SU-DHL-6 (cell line): ENCODE measurements around the gene PAIP2B.

Experiments used
- H2AFZ ChIP-seq: fragments of 200-600 bp; sonication (generic); 2 replicates; pipeline ENCODE4 v1.6.1; 2014; ENCODE audit warnings: low read depth, mild to moderate bottlenecking, moderate library complexity, mixed read lengths, antibody characterized with exemption, low read length; ENCODE audit not compliant: severe bottlenecking
- H3F3A ChIP-seq: fragments of 200-600 bp; shearing (Covaris generic); 2 replicates; pipeline ENCODE4 v1.6.0; 2016; ENCODE audit warnings: antibody characterized with exemption, mild to moderate bottlenecking; ENCODE audit not compliant: insufficient read depth
- H3K27ac ChIP-seq: fragments of 200-600 bp; sonication (generic); 2 replicates; pipeline ENCODE4 v1.5.1; 2016; ENCODE audit warnings: low read depth, mild to moderate bottlenecking, low read length, moderate library complexity, mixed read lengths
- H3K27me3 ChIP-seq: fragments of 200-600 bp; sonication (generic), shearing (Covaris generic); 2 replicates; pipeline ENCODE4 v1.6.0; 2014; ENCODE audit warnings: mild to moderate bottlenecking, low read length
- H3K36me3 ChIP-seq: fragments of 200-600 bp; sonication (generic); 2 replicates; pipeline ENCODE4 v1.6.1; 2014; ENCODE audit warnings: mild to moderate bottlenecking, low read length, mixed read lengths
- H3K4me2 ChIP-seq: fragments of 300-600, 200-600 bp; shearing (Covaris generic), sonication (generic); 2 replicates; pipeline ENCODE4 v1.6.0; 2014; ENCODE audit warnings: low read length, low read depth, mild to moderate bottlenecking; ENCODE audit not compliant: poor library complexity, severe bottlenecking
- H3K4me3 ChIP-seq: fragments of 200-600 bp; sonication (generic); 2 replicates; pipeline ENCODE4 v1.5.1; 2014; ENCODE audit warnings: antibody characterized with exemption, low read length, mild to moderate bottlenecking, mixed read lengths; ENCODE audit not compliant: insufficient read depth, poor library complexity, severe bottlenecking
- H3K79me2 ChIP-seq: fragments of 200-600 bp; sonication (generic); 2 replicates; pipeline ENCODE4 v1.6.1; 2014; ENCODE audit warnings: mild to moderate bottlenecking, low read length, moderate library complexity; ENCODE audit not compliant: insufficient read depth
- H3K9ac ChIP-seq: fragments of 200-600 bp; sonication (generic); 2 replicates; pipeline ENCODE4 v1.7.0; 2014; ENCODE audit warnings: mild to moderate bottlenecking, low read length
- H3K9me2 ChIP-seq: fragments of 200-600 bp; sonication (generic); replicated peaks from 2 replicates; pipeline ENCODE4 v1.6.1; 2014; ENCODE audit warnings: low read length; ENCODE audit not compliant: insufficient read depth
- H3K9me3 ChIP-seq: fragments of 200-600 bp; sonication (generic); 2 replicates; pipeline ENCODE4 v1.6.1; 2014; ENCODE audit warnings: low read length, mixed read lengths; ENCODE audit not compliant: insufficient read depth
- H4K20me1 ChIP-seq: fragments of 200-600 bp; sonication (generic); 2 replicates; pipeline ENCODE4 v1.6.1; 2014; ENCODE audit warnings: low read depth, mild to moderate bottlenecking, antibody characterized with exemption, low read length, moderate library complexity, mixed read lengths
- CTCF ChIP-seq: fragments of 200-600 bp; sonication (generic); IDR thresholded peaks from one replicate; pipeline ENCODE4 v1.5.1; 2017; ENCODE audit warnings: antibody characterized with exemption, mild to moderate bottlenecking, low read length, moderate library complexity; ENCODE audit not compliant: insufficient read depth, poor library complexity, severe bottlenecking
- EZH2phosphoT487 ChIP-seq: fragments of 200-600 bp; sonication (generic), shearing (Covaris generic); conservative IDR thresholded peaks from 2 replicates; pipeline ENCODE4 v1.6.1; 2018; ENCODE audit warnings: mild to moderate bottlenecking, antibody characterized with exemption, low read length, moderate library complexity, mixed read lengths

The PAIP2B gene

GRCh38 chr2:71215447-71215846 is 11.5 kb downstream of the PAIP2B start:
- H4K20me1 ChIP-seq = no peaks in the 10 kb centered on the region; the same call in 1 of the 2 replicates
- H3K9me2 ChIP-seq = no peaks in the 10 kb centered on the region
- no peak overlapping the region for H3K9ac ChIP-seq
- H3K9me3 ChIP-seq = no peaks in the 10 kb centered on the region
- TF ChIP-seq EZH2phosphoT487 (no peak), CTCF (no peak)
- H3F3A ChIP-seq = no peaks in the 10 kb centered on the region
- H3K4me3 ChIP-seq = no peak overlapping the region
- H3K27me3 ChIP-seq = no peaks in the 10 kb centered on the region
- H3K79me2 ChIP-seq = no peaks in the 10 kb centered on the region
- no peaks in the 10 kb centered on the region for H3K36me3 ChIP-seq
- H3K4me2 ChIP-seq = no peak overlapping the region
- no peak overlapping the region for H3K27ac ChIP-seq
- H2AFZ ChIP-seq = no peak overlapping the region

- Histone ChIP-seq H3K79me2 (no peaks in the 10 kb centered on the region), H3K27ac (no peak overlapping the region), H3K9me2 (no peaks in the 10 kb centered on the region), H3K4me2 (no peak overlapping the region), H4K20me1 (no peaks in the 10 kb centered on the region; the same call in 1 of the 2 replicates), H3K4me3 (no peak overlapping the region), H3K36me3 (no peaks in the 10 kb centered on the region), H2AFZ (no peak overlapping the region), H3K27me3 (no peaks in the 10 kb centered on the region), H3F3A (no peaks in the 10 kb centered on the region), H3K9ac (no peak overlapping the region), H3K9me3 (no peaks in the 10 kb centered on the region)
- no peak for TF ChIP-seq CTCF
- no peak for TF ChIP-seq EZH2phosphoT487
These were observed 14.6 kb downstream of the PAIP2B start for GRCh38 chr2:71212336-71212735.

GRCh38 chr2:71210292-71210691 is 16.6 kb downstream of the PAIP2B start:
- H3K9me3 ChIP-seq = no peaks in the 10 kb centered on the region

More at GRCh38 chr2:71210292-71210691, 16.6 kb downstream of the PAIP2B start:
- Histone ChIP-seq H3K27me3 (no peaks in the 10 kb centered on the region), H2AFZ (no peak overlapping the region), H3K9me2 (no peaks in the 10 kb centered on the region), H4K20me1 (no peaks in the 10 kb centered on the region), H3K9ac (no peak overlapping the region), H3K4me3 (no peak overlapping the region), H3F3A (no peaks in the 10 kb centered on the region), H3K79me2 (no peaks in the 10 kb centered on the region), H3K27ac (no peak overlapping the region), H3K36me3 (no peaks in the 10 kb centered on the region), H3K4me2 (no peak overlapping the region)
- TF ChIP-seq CTCF (no peak), EZH2phosphoT487 (no peak)
